Kidney (tissue), 14 donors: ENCODE measurements around the gene COL23A1. TPM values are rescaled to one million over a fixed set of nuclear protein-coding genes. Genes with fewer than 3 reads are reported as not detected.

Experiments used
- DNase-seq, 5 donors: peaks; one replicate each; pipeline ENCODE4 v3.0.0-alpha.2; 2013 to 2020
- FAIRE-seq: peaks from 2 replicates; lab custom pipeline; 2012; peaks lifted over from hg19 to GRCh38; lab: Jason Lieb, UNC
- H3K27ac ChIP-seq, 2 donors: one replicate each; pipeline ENCODE4 v1.7.0; 2013; ENCODE audit warnings: low read depth in 2 of 2, low read length in 2 of 2, inconsistent platforms in 1 of 2
- H3K27me3 ChIP-seq: one replicate; pipeline ENCODE4 v1.7.1; 2013; ENCODE audit warnings: low read length, inconsistent platforms; ENCODE audit not compliant: control insufficient read depth, insufficient read depth
- H3K36me3 ChIP-seq, 3 donors: one replicate each; pipeline versions ENCODE4 v1.7.0 to v1.7.1; 2013; ENCODE audit warnings: low read length in 3 of 3, control low read depth in 1 of 3, inconsistent platforms in 1 of 3; ENCODE audit not compliant: insufficient read depth in 3 of 3, control insufficient read depth in 2 of 3
- H3K4me1 ChIP-seq, 3 donors: one replicate each; pipeline versions ENCODE4 v1.7.0 to v1.7.1; 2013; ENCODE audit warnings: low read length in 3 of 3, inconsistent platforms in 1 of 3, low read depth in 1 of 3; ENCODE audit not compliant: control insufficient read depth in 2 of 3, insufficient read depth in 2 of 3
- H3K4me3 ChIP-seq, 3 donors: one replicate each; pipeline versions ENCODE4 v1.7.0 to v1.8.1; 2013; ENCODE audit warnings: low read length in 3 of 3, control low read depth in 1 of 3, inconsistent platforms in 1 of 3
- H3K9ac ChIP-seq, 3 donors: one replicate each; pipeline versions ENCODE4 v1.7.0 to v1.7.1; 2013; ENCODE audit warnings: low read length in 3 of 3, control low read depth in 1 of 3, inconsistent platforms in 1 of 3
- H3K9me3 ChIP-seq, 3 donors: one replicate each; pipeline versions ENCODE4 v1.7.0 to v1.7.1; 2013; ENCODE audit warnings: low read length in 3 of 3, control low read depth in 1 of 3, inconsistent platforms in 1 of 3; ENCODE audit not compliant: control insufficient read depth in 2 of 3, insufficient read depth in 1 of 3
- CTCF ChIP-seq: IDR thresholded peaks from 3 replicates; pipeline ENCODE4 v1.5.1; 2012; ENCODE audit warnings: mild to moderate bottlenecking, moderate library complexity, borderline replicate concordance; ENCODE audit not compliant: insufficient read depth; ENCODE audit errors: extremely low read depth
- intact Hi-C: fragments of 100-400 bp; cut with DNase I; formaldehyde crosslinking; loops from one replicate; pipeline ENCODE4 v1.11.1; 2022
- polyA plus RNA-seq: library from polyadenylated mRNA; stranded (reverse); fragments of 350-450 nt; fragmentation: Illumina TruSeq; extraction: RNeasy Lipid Tissue Mini Kit (QIAGEN cat#74804); gene quantifications from one replicate; pipeline ENCODE4 v1.2.3, GENCODE V29; 2014; ENCODE audit warnings: low read depth, low replicate concordance; ENCODE audit not compliant: insufficient read depth
- total RNA-seq: library from RNA; stranded (reverse); fragmentation: NEBNext Ultra II Directional; extraction: Animal tissue kit (Norgen Biotek cat#: 25700); gene quantifications from one replicate; pipeline ENCODE4 v1.2.1, GENCODE V29; 2021
- donor health status: control.
- donor health status: control.
- donor health status: control.
- donor health status: control.
- donor health status: control.
- donor health status: DM: yes; HTN: yes; CAD: no.
- donor health status: Normal renal cell carcinoma (clear cell type).

COL23A1 gene
- total and polyA plus RNA-seq, 2 donors from 2014 or later: 4.1 to 8.7 TPM

- peak in 1 of 5 donors; percentile 22 for DNase-seq
- Histone ChIP-seq H3K27me3 (peaks cover 6% of the 10 kb centered on the region), H3K4me3 (no peak overlapping the region), H3K27ac (no peak overlapping the region), H3K4me1 (peaks cover 0 to 4% (median 0%) of the 10 kb centered on the region in 3 donors), H3K9ac (no peak overlapping the region), H3K9me3 (peaks cover 0 to 10% (median 0%) of the 10 kb centered on the region in 3 donors), H3K36me3 (peaks cover 0 to 9% (median 0%) of the 10 kb centered on the region in 3 donors)
- FAIRE-seq: no peak
- TF ChIP-seq CTCF: no peak
- intact Hi-C loops: no loop called here
Observed at GRCh38 chr5:178355671-178356070, 234.5 kb downstream of the COL23A1 start.

GRCh38 chr5:178353461-178353860 is 236.7 kb downstream of the COL23A1 start:
- peaks cover 0 to 4% (median 0%) of the 10 kb centered on the region in 3 donors for H3K4me1 ChIP-seq
- peaks cover 0 to 9% (median 0%) of the 10 kb centered on the region in 3 donors for H3K36me3 ChIP-seq
- H3K4me3 ChIP-seq: no peak overlapping the region
- intact Hi-C loops: no loop called here
- H3K9me3 ChIP-seq: peaks cover 0 to 9% (median 0%) of the 10 kb centered on the region in 3 donors
- H3K9ac ChIP-seq: no peak overlapping the region
- DNase-seq (peak in 1 of 5 donors; percentile 5), FAIRE-seq (no peak)
- no peak for TF ChIP-seq CTCF
- no peak overlapping the region for H3K27ac ChIP-seq
- H3K27me3 ChIP-seq: peaks cover 5% of the 10 kb centered on the region

GRCh38 chr5:178352035-178352349 is 238.2 kb downstream of the COL23A1 start:
- Histone ChIP-seq H3K4me3 (no peak overlapping the region), H3K27ac (no peak overlapping the region), H3K9ac (no peak overlapping the region), H3K27me3 (no peaks in the 10 kb centered on the region), H3K4me1 (peaks cover 0 to 4% (median 0%) of the 10 kb centered on the region in 3 donors), H3K36me3 (no peaks in the 10 kb centered on the region), H3K9me3 (no peaks in the 10 kb centered on the region)
- no peak for TF ChIP-seq CTCF
- FAIRE-seq: no peak
- DNase-seq: peak in 1 of 5 donors; percentile 29
- intact Hi-C loops: no loop called here
